Neural cell (in vitro differentiated cells): ENCODE measurements around the gene GAMT. TPM values are rescaled to one million over a fixed set of nuclear protein-coding genes. Genes with fewer than 3 reads are reported as not detected.
A peak's percentile ranks its signal among the peaks of the same experiment; 100 is the strongest.

Source experiments
- H2AFZ ChIP-seq: fragments of 200-600, 300-800 bp; sonication (generic), shearing (Covaris generic); 2 replicates; pipeline ENCODE4 v1.6.0; 2014; ENCODE audit warnings: low read depth, mild to moderate bottlenecking, antibody characterized with exemption, low read length, moderate library complexity
- H3F3A ChIP-seq: fragments of 200-600 bp; shearing (Covaris generic); 2 replicates; pipeline ENCODE4 v1.6.1; 2016; ENCODE audit warnings: mild to moderate bottlenecking, moderate library complexity, mixed read lengths, antibody characterized with exemption, low read length; ENCODE audit not compliant: insufficient read depth, poor library complexity, severe bottlenecking
- H3K27ac ChIP-seq: fragments of 200-600, 300-800 bp; sonication (generic), shearing (Covaris generic); 2 replicates; pipeline ENCODE4 v1.5.1; 2014; ENCODE audit warnings: mild to moderate bottlenecking, low read length, moderate library complexity
- H3K27me3 ChIP-seq: fragments of 300-800, 200-600 bp; sonication (generic), shearing (Covaris generic); 2 replicates; pipeline ENCODE4 v1.6.0; 2014; ENCODE audit warnings: mild to moderate bottlenecking, low read depth, low read length, moderate library complexity; ENCODE audit not compliant: insufficient read depth
- H3K36me3 ChIP-seq: fragments of 300-800, 200-600 bp; sonication (generic), shearing (Covaris generic); 2 replicates; pipeline ENCODE4 v1.5.1; 2014; ENCODE audit warnings: mild to moderate bottlenecking, antibody characterized with exemption, low read length, moderate library complexity; ENCODE audit not compliant: insufficient read depth
- H3K4me2 ChIP-seq: fragments of 300-800, 200-600 bp; sonication (generic), shearing (Covaris generic); 2 replicates; pipeline ENCODE4 v1.6.0; 2014; ENCODE audit warnings: mild to moderate bottlenecking, low read length
- H3K4me3 ChIP-seq: fragments of 300-800, 200-600 bp; sonication (generic), shearing (Covaris generic); 2 replicates; pipeline ENCODE4 v1.5.1; 2014; ENCODE audit warnings: mild to moderate bottlenecking, low read length, moderate library complexity
- H3K79me2 ChIP-seq: fragments of 200-600 bp; shearing (Covaris generic); replicated peaks from 2 replicates; pipeline ENCODE4 v1.6.0; 2014; ENCODE audit warnings: mild to moderate bottlenecking, low read length, moderate library complexity; ENCODE audit not compliant: insufficient read depth
- H3K9ac ChIP-seq: fragments of 300-800, 200-600 bp; sonication (generic), shearing (Covaris generic); 2 replicates; pipeline ENCODE4 v1.6.1; 2016; ENCODE audit warnings: mild to moderate bottlenecking, low read length, mixed read lengths
- H3K9me2 ChIP-seq: fragments of 200-600 bp; shearing (Covaris generic); 2 replicates; pipeline ENCODE4 v1.6.1; 2016; ENCODE audit warnings: mild to moderate bottlenecking, low read length, mixed read lengths; ENCODE audit not compliant: insufficient read depth
- H3K9me3 ChIP-seq: fragments of 200-600, 300-800 bp; sonication (generic), shearing (Covaris generic); 2 replicates; pipeline ENCODE4 v1.6.1; 2016; ENCODE audit warnings: mild to moderate bottlenecking, mixed run types, low read length, moderate library complexity, mixed read lengths
- H4K20me1 ChIP-seq: fragments of 200-600 bp; shearing (Covaris generic); 2 replicates; pipeline ENCODE4 v1.6.1; 2016; ENCODE audit warnings: mild to moderate bottlenecking, mixed run types; ENCODE audit not compliant: insufficient read depth
- CTCF ChIP-seq: fragments of 450-650 bp; IDR thresholded peaks from 2 replicates; pipeline ENCODE4 v1.5.1; 2014; ENCODE audit warnings: antibody characterized with exemption, mild to moderate bottlenecking, moderate library complexity; ENCODE audit not compliant: poor library complexity, severe bottlenecking
- EP300 ChIP-seq: fragments of 450-650 bp; conservative IDR thresholded peaks from 2 replicates; pipeline ENCODE4 v1.6.1; 2014; ENCODE audit warnings: antibody characterized with exemption, mild to moderate bottlenecking, moderate library complexity; ENCODE audit not compliant: poor library complexity, severe bottlenecking
- EZH2 ChIP-seq: fragments of 200-600, 300-800 bp; shearing (Covaris generic), sonication (generic); IDR thresholded peaks from 2 replicates; pipeline ENCODE4 v1.6.1; 2014; ENCODE audit warnings: antibody characterized with exemption, low read length, borderline replicate concordance, mild to moderate bottlenecking; ENCODE audit not compliant: insufficient read depth, poor library complexity, severe bottlenecking
- MXI1 ChIP-seq: fragments of 450-650 bp; conservative IDR thresholded peaks from 2 replicates; pipeline ENCODE4 v1.6.1; 2014; ENCODE audit warnings: antibody characterized with exemption, mild to moderate bottlenecking; ENCODE audit not compliant: poor library complexity, severe bottlenecking
- POLR2AphosphoS5 ChIP-seq: IDR thresholded peaks from 2 replicates; pipeline ENCODE4 v1.6.1; 2012
- RAD21 ChIP-seq: fragments of 450-650 bp; conservative IDR thresholded peaks from 2 replicates; pipeline ENCODE4 v1.6.1; 2014; ENCODE audit warnings: antibody characterized with exemption, mild to moderate bottlenecking, moderate library complexity
- REST ChIP-seq: IDR thresholded peaks from 2 replicates; pipeline ENCODE4 v1.6.1; 2012; ENCODE audit warnings: borderline replicate concordance
- SMC3 ChIP-seq: fragments of 450-650 bp; conservative IDR thresholded peaks from 2 replicates; pipeline ENCODE4 v1.6.1; 2014; ENCODE audit warnings: antibody characterized with exemption, mild to moderate bottlenecking, moderate library complexity; ENCODE audit not compliant: poor library complexity
- TAF1 ChIP-seq: IDR thresholded peaks from 2 replicates; pipeline ENCODE4 v1.6.1; 2012; ENCODE audit warnings: low read depth
- polyA plus RNA-seq: library from polyadenylated mRNA; depleted of rRNA; stranded (reverse); fragments of >200 nt; gene quantifications from 2 replicates; pipeline ENCODE4 v1.2.3, GENCODE V29; 2014

Gene GAMT
- polyA plus RNA-seq, 1 donor from 2014 or later: 32.5 TPM

- no peak for TF ChIP-seq REST
- TF ChIP-seq POLR2AphosphoS5: no peak
- no peak for TF ChIP-seq RAD21
- no peak for TF ChIP-seq EP300
- TF ChIP-seq MXI1: no peak
- no peak for TF ChIP-seq EZH2
- no peak for TF ChIP-seq SMC3
- Histone ChIP-seq H3K4me3 (peak overlapping the region; percentile 62), H3K9ac (no peak overlapping the region)
Measured at GRCh38 chr19:1360126-1360817, 41.1 kb downstream of the GAMT start.

GRCh38 chr19:1357531-1358109 is 43.7 kb downstream of the GAMT start:
- Histone ChIP-seq H3F3A (no peaks in the 10 kb centered on the region), H3K27ac (peak overlapping the region; percentile 41), H3K79me2 (peaks cover 11% of the 10 kb centered on the region), H3K4me2 (peak overlapping the region; percentile 31), H3K36me3 (no peaks in the 10 kb centered on the region), H3K4me3 (peak overlapping the region; percentile 81), H2AFZ (no peak overlapping the region), H3K9me3 (no peaks in the 10 kb centered on the region), H3K27me3 (no peaks in the 10 kb centered on the region), H3K9ac (peak overlapping the region; percentile 28), H3K9me2 (no peaks in the 10 kb centered on the region), H4K20me1 (no peaks in the 10 kb centered on the region)
- no peak for TF ChIP-seq TAF1
- peak; percentile 19 for TF ChIP-seq MXI1
- peak; percentile 27 for TF ChIP-seq RAD21
- TF ChIP-seq REST: peak; percentile 88
- peak; percentile 38 for TF ChIP-seq SMC3
- no peak for TF ChIP-seq EZH2
- TF ChIP-seq EP300: no peak
- TF ChIP-seq CTCF: no peak
- TF ChIP-seq POLR2AphosphoS5: peak; percentile 47

More at GRCh38 chr19:1360126-1360817, 41.1 kb downstream of the GAMT start:
- H3K9me2 ChIP-seq: no peaks in the 10 kb centered on the region
- peaks cover 11% of the 10 kb centered on the region for H3K79me2 ChIP-seq
- H3K27me3 ChIP-seq: no peaks in the 10 kb centered on the region
- no peaks in the 10 kb centered on the region for H3F3A ChIP-seq
- H3K4me2 ChIP-seq: no peak overlapping the region
- no peaks in the 10 kb centered on the region for H3K9me3 ChIP-seq
- no peak overlapping the region for H2AFZ ChIP-seq
- no peaks in the 10 kb centered on the region for H3K36me3 ChIP-seq
- H3K27ac ChIP-seq: no peak overlapping the region
- no peaks in the 10 kb centered on the region for H4K20me1 ChIP-seq
